NCI-H748 (cell line): ENCODE measurements around the gene FGF14.

ENCODE experiments used
- DNase-seq: peaks from one replicate; lab custom pipeline; 2025; ENCODE audit not compliant: unreplicated experiment; lab: John Stamatoyannopoulos, UW

The FGF14 gene

GRCh38 chr13:101828119-101828518 is 573.7 kb downstream of the FGF14 start:
- DNase-seq = no peak

- no peak for DNase-seq
These were observed 584.0 kb downstream of the FGF14 start for GRCh38 chr13:101817898-101818297.

- no peak for DNase-seq
These were observed 590.0 kb downstream of the FGF14 start for GRCh38 chr13:101811881-101812280.

GRCh38 chr13:101811284-101811839 is 590.5 kb downstream of the FGF14 start:
- no peak for DNase-seq

DNA sequence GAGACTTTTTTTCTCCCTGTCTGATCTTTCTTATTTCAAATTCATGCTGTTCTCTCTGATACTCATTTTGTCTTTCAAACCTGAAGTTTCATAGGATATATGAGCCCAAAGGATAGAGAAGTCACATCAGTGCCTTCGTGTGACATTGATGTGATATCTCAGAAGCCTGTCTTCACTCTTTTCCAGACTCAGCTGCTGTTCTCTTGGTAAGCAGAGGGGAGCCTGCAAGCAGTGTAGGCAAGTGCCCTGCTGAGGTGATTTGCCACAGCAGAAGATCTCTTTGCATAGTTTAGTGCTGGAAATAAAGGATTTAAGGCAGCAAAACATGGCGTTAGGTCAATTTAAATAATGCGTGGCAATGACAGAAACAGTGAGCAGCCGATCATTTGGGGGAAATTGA is 602.7 kb downstream of the FGF14 start:
- DNase-seq = no peak

DNA sequence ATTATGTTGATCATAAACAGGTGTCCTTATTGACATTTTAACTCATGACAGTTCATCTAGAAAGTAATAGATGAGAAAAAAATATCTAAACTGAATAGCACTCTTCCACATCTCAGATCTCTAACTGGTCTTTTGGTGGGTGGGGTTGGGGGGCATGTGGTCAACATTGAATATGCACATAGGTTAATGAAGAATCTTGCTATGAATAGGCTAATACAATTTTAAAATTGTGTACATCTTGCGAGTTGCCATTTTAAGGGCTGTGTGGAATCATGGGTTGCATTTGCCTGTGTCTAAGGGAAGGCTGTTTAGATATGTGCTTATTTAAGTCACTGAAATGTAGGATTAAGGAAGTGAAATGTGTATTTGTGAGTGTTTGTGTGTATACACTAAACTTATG is 603.4 kb downstream of the FGF14 start:
- DNase-seq = no peak

GRCh38 chr13:101795460-101795859 is 606.4 kb downstream of the FGF14 start:
- no peak for DNase-seq

DNA sequence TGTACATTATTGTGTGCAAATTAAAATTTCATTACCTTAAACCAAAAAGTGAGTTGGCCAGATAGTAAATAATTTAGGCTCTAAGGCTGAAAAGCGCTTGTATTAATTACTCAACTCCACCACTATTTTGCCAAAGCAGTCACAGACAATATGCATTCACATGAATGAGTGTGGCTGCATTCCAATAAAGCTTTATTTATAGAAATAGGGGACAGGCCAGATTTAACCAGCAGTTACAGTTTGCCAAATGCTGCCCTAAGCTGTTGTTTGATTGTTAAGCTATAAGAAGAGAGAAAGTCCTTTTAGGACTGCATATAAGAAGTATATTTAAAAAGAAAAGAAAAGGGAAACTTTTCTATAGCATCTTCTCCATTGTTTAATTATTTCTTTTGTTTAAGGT is 606.8 kb downstream of the FGF14 start:
- DNase-seq = no peak

DNA sequence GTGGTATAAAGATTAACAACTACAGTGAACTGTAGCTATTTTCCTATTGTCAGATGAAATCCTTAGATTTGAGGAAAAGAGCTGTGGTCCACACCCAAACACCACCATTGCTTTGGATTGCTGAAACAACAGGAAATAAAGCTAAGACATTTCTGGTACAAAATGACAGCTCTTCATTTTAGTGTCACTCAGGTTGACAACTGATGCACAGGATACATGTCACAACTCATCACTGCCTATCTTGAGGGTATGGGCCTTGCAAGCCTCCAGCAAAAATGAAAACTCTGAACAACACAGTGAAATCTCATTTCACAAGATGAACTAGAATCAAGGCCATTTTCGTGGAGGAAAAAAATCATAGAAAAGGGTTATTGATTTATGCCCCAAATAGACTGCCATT is 609.7 kb downstream of the FGF14 start:
- no peak for DNase-seq

DNA sequence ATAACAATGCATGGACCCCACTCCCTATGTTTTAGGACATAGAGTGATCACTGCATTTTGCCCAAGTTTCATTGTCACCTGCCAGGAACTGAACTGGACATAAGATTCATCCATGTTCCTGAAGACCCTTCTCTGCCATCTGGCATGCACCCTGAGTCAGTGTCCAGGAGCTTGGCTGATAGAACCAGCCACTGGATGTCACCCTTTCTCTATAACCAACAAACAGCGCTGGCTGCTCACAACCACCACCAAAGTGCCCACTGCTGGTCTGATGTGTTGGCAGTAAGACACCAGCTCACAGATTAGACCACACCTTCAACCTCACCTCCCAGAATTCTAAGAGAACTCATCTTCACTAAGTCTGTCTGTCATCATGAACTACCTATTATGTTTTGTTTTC is 616.0 kb downstream of the FGF14 start:
- peak; percentile 86 for DNase-seq

- DNase-seq = no peak
These were observed 617.5 kb downstream of the FGF14 start for GRCh38 chr13:101784313-101784712.

DNA sequence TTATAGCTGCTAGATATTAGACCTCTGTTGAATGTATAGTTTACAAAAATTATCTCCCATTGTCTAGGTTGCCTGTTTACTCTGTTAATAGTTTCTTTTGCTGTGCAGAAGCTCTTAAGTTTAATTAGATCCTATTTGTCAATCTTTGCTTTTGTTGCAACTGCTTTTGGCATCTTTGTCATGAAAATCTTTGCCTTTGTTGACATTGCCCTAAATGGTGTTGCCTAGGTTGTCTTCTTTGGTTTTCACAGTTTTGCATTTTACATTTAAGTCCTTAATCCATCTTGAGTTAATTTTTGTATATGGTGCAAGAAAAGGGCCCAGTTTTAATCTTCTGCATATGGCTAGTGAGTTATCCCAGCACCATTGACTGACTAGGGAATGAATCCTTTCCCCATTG is 618.3 kb downstream of the FGF14 start:
- DNase-seq = no peak

DNA sequence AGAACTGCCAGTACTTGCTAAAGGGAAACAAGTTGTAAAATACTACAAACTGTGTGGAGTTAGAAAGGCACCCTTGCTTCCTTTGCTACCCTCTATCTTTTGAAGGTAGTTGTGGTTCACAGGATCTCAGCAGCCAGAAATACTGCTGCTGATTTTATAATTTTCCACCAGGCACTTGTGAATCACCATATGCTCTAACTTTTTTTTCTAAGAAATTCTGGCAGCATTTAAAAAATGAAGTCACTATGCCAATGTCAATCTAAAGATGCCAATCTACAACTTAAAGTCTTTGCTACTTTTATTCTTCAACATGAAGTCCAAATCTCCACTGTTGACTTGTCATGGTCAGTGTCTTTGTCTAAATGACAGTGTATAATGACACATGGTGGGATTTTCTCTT is 621.6 kb downstream of the FGF14 start:
- DNase-seq = no peak

DNA sequence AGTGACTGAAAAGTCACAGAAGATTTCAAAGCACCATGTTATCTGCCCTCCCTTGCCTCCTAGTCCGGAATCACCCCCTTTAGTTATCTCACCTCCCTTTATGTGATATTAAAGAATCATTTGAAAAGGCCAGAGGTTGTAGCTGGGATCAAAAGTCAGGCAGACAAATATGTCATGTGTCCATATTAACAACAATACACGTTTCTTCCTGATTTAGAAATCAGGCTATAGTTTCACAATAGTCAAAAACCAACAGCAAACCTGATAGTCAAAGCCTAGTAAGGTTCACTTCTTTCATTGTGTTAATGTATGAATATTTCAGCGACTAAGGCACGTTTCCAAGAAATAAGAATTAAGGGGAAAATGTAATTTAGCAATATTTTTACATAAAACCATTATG is 622.7 kb downstream of the FGF14 start:
- no peak for DNase-seq

DNA sequence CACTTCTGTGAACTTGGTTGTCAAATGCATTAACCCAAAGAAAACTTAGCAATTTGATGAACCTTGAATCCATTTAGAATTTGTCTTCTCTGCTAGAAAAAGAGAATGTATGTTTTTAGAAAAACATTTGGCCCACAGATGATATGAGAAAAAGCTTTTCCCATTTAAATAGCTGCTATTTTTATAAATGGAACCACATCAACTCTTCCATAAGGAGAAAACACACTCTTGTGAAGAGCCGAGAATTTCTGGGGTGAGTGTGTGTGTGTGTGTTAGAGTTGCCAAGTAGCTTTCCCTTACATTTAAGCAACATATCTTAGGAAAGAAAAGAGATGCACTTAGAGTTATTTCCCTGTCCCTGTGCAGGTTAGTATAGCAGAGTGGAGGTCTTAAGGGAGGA is 626.6 kb downstream of the FGF14 start:
- no peak for DNase-seq

DNA sequence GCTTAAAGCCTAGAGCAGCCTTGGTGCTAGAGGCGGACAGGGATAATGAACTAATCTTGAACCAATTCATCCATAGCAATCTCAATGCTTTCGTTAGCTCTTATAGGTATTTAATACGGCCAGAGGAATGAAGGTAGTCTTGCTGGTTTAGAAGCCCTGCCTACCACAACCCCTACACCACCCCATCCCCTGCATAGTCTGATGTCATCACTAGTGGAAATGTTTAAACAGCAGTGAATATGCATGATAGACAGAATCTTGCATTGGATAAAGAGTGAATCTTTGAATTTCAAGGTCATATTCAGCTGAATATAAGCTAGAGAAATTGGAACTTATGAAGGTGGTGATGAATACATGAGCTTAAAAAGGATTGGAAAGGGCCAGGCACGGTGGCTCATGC is 627.5 kb downstream of the FGF14 start:
- no peak for DNase-seq

DNA sequence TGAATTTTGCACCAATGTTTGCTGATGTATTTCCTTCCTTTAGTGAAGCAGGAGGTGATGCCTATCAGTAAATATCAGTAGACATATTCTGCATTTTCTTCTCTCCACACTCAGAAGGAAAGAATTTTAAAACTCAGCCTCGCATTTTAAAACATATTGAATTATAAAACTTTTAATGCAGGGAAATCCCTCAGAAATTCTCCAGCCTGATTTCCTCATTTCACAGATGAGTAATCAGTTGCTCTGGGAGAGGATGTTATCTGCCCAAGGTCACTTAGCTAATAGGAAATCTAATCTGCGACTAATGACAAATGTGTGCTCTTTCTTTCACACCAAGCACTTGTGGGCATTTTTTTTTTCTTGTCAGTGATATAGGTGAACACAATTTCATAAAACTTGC is 628.8 kb downstream of the FGF14 start:
- DNase-seq = no peak

GRCh38 chr13:101767131-101767530 is 634.7 kb downstream of the FGF14 start:
- no peak for DNase-seq

DNA sequence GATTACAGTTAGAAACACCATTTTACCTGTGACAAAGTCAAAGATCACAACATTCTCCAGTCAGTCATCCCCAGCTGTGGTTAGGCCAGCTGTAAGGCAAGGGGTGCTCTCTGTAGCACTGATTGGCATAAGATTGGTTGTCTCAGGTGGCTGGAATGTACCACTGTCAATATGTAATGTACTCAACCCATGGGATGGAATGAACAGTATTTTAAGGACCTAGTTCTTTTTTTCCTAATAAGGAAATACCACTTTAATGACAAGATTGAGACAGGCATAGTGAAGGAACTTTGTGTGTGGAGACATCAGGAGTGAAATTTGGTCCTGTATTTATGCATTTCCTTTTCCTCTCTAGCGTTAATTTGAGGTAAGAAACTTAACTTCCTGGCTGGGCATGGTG is 638.7 kb downstream of the FGF14 start:
- DNase-seq = no peak

GRCh38 chr13:101757446-101758039 is 644.3 kb downstream of the FGF14 start:
- DNase-seq = peak; percentile 76

GRCh38 chr13:101755228-101755887 is 646.5 kb downstream of the FGF14 start:
- no peak for DNase-seq

- no peak for DNase-seq
These were observed 649.4 kb downstream of the FGF14 start for GRCh38 chr13:101752432-101752831.

- peak; percentile 85 for DNase-seq
These were observed 650.4 kb downstream of the FGF14 start for GRCh38 chr13:101751488-101751887.
